Ectodermal cell (in vitro differentiated cells): ENCODE data around the gene TIMMDC1.

ENCODE experiments used
- H3K27ac ChIP-seq: 2 replicates; pipeline ENCODE4 v1.7.0; 2013; ENCODE audit warnings: mild to moderate bottlenecking, low read depth, low read length; ENCODE audit not compliant: insufficient read depth, poor library complexity, severe bottlenecking
- H3K27me3 ChIP-seq: 2 replicates; pipeline ENCODE4 v1.7.0; 2013; ENCODE audit warnings: mild to moderate bottlenecking, low read length; ENCODE audit not compliant: insufficient read depth, control insufficient read depth, poor library complexity, severe bottlenecking
- H3K36me3 ChIP-seq: one replicate; pipeline ENCODE4 v1.7.0; 2013; ENCODE audit warnings: low read length; ENCODE audit not compliant: control insufficient read depth, insufficient read depth
- H3K4me1 ChIP-seq: one replicate; pipeline ENCODE4 v1.7.0; 2013; ENCODE audit warnings: low read length; ENCODE audit not compliant: control insufficient read depth, insufficient read depth
- H3K4me3 ChIP-seq: 2 replicates; pipeline ENCODE4 v1.7.0; 2013; ENCODE audit warnings: low read depth, low read length, control low read depth; ENCODE audit not compliant: insufficient read depth
- H3K9me3 ChIP-seq: 2 replicates; pipeline ENCODE4 v1.7.0; 2013; ENCODE audit warnings: mild to moderate bottlenecking, low read length, moderate library complexity; ENCODE audit not compliant: control insufficient read depth
- WGBS, 2 experiments: methylation state at CpG; one replicate each; pipeline ENCODE4 v1.1.7; 2013; ENCODE audit warnings: missing lambda C conversion rate in 2 of 2; 5-methylcytosine and 5-hydroxymethylcytosine counted together

The TIMMDC1 gene

GRCh38 chr3:119508172-119508845 is 10.0 kb downstream of the TIMMDC1 start:
- Histone ChIP-seq H3K9me3 (no peaks in the 10 kb centered on the region), H3K27ac (no peak overlapping the region), H3K4me3 (no peak overlapping the region), H3K36me3 (peaks cover 7% of the 10 kb centered on the region), H3K27me3 (no peaks in the 10 kb centered on the region), H3K4me1 (no peaks in the 10 kb centered on the region)
- 88 to 92% methylated on average over 1 of the region's 1 CpG for WGBS, 2 experiments

- Histone ChIP-seq H3K36me3 (peaks cover 4% of the 10 kb centered on the region), H3K27ac (no peak overlapping the region), H3K27me3 (no peaks in the 10 kb centered on the region), H3K4me3 (no peak overlapping the region), H3K4me1 (no peaks in the 10 kb centered on the region), H3K9me3 (no peaks in the 10 kb centered on the region)
Observed at GRCh38 chr3:119510690-119511089, 12.3 kb downstream of the TIMMDC1 start.

- Histone ChIP-seq H3K9me3 (no peaks in the 10 kb centered on the region), H3K4me3 (no peak overlapping the region), H3K27ac (no peak overlapping the region), H3K27me3 (no peaks in the 10 kb centered on the region), H3K36me3 (peaks cover 29% of the 10 kb centered on the region), H3K4me1 (no peaks in the 10 kb centered on the region)
- WGBS, 2 experiments = 86 to 96% methylated on average over 2 of the region's 2 CpGs
Observed at GRCh38 chr3:119514637-119515036, 16.3 kb downstream of the TIMMDC1 start.

- Histone ChIP-seq H3K36me3 (peaks cover 41% of the 10 kb centered on the region), H3K9me3 (no peaks in the 10 kb centered on the region), H3K27me3 (no peaks in the 10 kb centered on the region), H3K27ac (no peak overlapping the region), H3K4me3 (no peak overlapping the region), H3K4me1 (no peaks in the 10 kb centered on the region)
- 90 to 93% methylated on average over 2 of the region's 2 CpGs for WGBS, 2 experiments
Observed at GRCh38 chr3:119517112-119517511, 18.8 kb downstream of the TIMMDC1 start.

GRCh38 chr3:119518026-119518425 is 19.7 kb downstream of the TIMMDC1 start:
- Histone ChIP-seq H3K9me3 (no peaks in the 10 kb centered on the region), H3K27ac (no peak overlapping the region), H3K36me3 (peaks cover 41% of the 10 kb centered on the region), H3K4me1 (no peaks in the 10 kb centered on the region), H3K27me3 (no peaks in the 10 kb centered on the region), H3K4me3 (no peak overlapping the region)
- 100% methylated on average over 1 of the region's 1 CpG for WGBS, 2 experiments

GRCh38 chr3:119524931-119525662 is 26.8 kb downstream of the TIMMDC1 start:
- WGBS, 2 experiments = 77 to 89% methylated on average over 4 of the region's 4 CpGs

GRCh38 chr3:119527714-119528113 is 29.4 kb downstream of the TIMMDC1 start:
- Histone ChIP-seq H3K4me3 (no peak overlapping the region), H3K27ac (no peak overlapping the region), H3K4me1 (no peaks in the 10 kb centered on the region), H3K36me3 (peaks cover 4% of the 10 kb centered on the region), H3K9me3 (no peaks in the 10 kb centered on the region), H3K27me3 (no peaks in the 10 kb centered on the region)
- WGBS, 2 experiments = 89 to 95% methylated on average over 5 of the region's 5 CpGs

More at GRCh38 chr3:119524931-119525662, 26.8 kb downstream of the TIMMDC1 start:
- no peak overlapping the region for H3K4me3 ChIP-seq
- H3K27me3 ChIP-seq = no peaks in the 10 kb centered on the region
- H3K27ac ChIP-seq = no peak overlapping the region
- H3K9me3 ChIP-seq = no peaks in the 10 kb centered on the region
- H3K4me1 ChIP-seq = no peaks in the 10 kb centered on the region
- peaks cover 13% of the 10 kb centered on the region for H3K36me3 ChIP-seq

- Histone ChIP-seq H3K9me3 (no peaks in the 10 kb centered on the region), H3K36me3 (no peaks in the 10 kb centered on the region), H3K4me1 (no peaks in the 10 kb centered on the region), H3K4me3 (no peak overlapping the region), H3K27me3 (no peaks in the 10 kb centered on the region), H3K27ac (no peak overlapping the region)
Observed at GRCh38 chr3:119529883-119530282, 31.5 kb downstream of the TIMMDC1 start.

- no peaks in the 10 kb centered on the region for H3K36me3 ChIP-seq
- no peaks in the 10 kb centered on the region for H3K9me3 ChIP-seq
- H3K4me3 ChIP-seq = no peak overlapping the region
- no peak overlapping the region for H3K27ac ChIP-seq
- no peaks in the 10 kb centered on the region for H3K4me1 ChIP-seq
- H3K27me3 ChIP-seq = no peaks in the 10 kb centered on the region
- WGBS, 2 experiments = 84 to 100% methylated on average over 1 to 2 of the region's 2 CpGs
Observed at GRCh38 chr3:119530456-119530855, 32.1 kb downstream of the TIMMDC1 start.

GRCh38 chr3:119531151-119531550 is 32.8 kb downstream of the TIMMDC1 start:
- Histone ChIP-seq H3K4me1 (no peaks in the 10 kb centered on the region), H3K36me3 (no peaks in the 10 kb centered on the region), H3K9me3 (no peaks in the 10 kb centered on the region), H3K27ac (no peak overlapping the region), H3K4me3 (no peak overlapping the region), H3K27me3 (no peaks in the 10 kb centered on the region)
- WGBS, 2 experiments = 92 to 97% methylated on average over 4 of the region's 4 CpGs
